Parathyroid adenoma (tissue), 2 donors: ENCODE results near the gene GPC5.

Experiments used
- H2AFZ ChIP-seq: fragments of 300-600 bp; sonication (generic); one replicate; pipeline ENCODE4 v1.7.0; 2017; ENCODE audit warnings: antibody characterized with exemption, mild to moderate bottlenecking
- H3K27ac ChIP-seq: fragments of 300-600 bp; sonication (generic); one replicate; pipeline ENCODE4 v1.7.0; 2017
- H3K27me3 ChIP-seq: fragments of 300-600 bp; sonication (generic); one replicate; pipeline ENCODE4 v1.7.0; 2017; ENCODE audit warnings: low read length; ENCODE audit not compliant: control insufficient read depth, insufficient read depth
- H3K36me3 ChIP-seq: fragments of 300-600 bp; sonication (generic); one replicate; pipeline ENCODE4 v1.7.0; 2017; ENCODE audit warnings: low read length; ENCODE audit not compliant: control insufficient read depth, insufficient read depth
- H3K4me1 ChIP-seq: fragments of 300-600 bp; sonication (generic); one replicate; pipeline ENCODE4 v1.7.0; 2017; ENCODE audit warnings: control low read depth
- H3K4me2 ChIP-seq: fragments of 300-600 bp; sonication (generic); one replicate; pipeline ENCODE4 v1.7.0; 2017; ENCODE audit warnings: low read length
- H3K4me3 ChIP-seq: fragments of 300-600 bp; sonication (generic); one replicate; pipeline ENCODE4 v1.7.0; 2017; ENCODE audit warnings: low read depth, low read length
- H3K79me2 ChIP-seq: fragments of 300-600 bp; sonication (generic); one replicate; pipeline ENCODE4 v1.7.0; 2017; ENCODE audit warnings: control low read depth
- H3K9ac ChIP-seq: fragments of 300-600 bp; sonication (generic); one replicate; pipeline ENCODE4 v1.7.0; 2017; ENCODE audit warnings: mild to moderate bottlenecking
- H3K9me3 ChIP-seq: fragments of 300-600 bp; sonication (generic); one replicate; pipeline ENCODE4 v1.7.0; 2017; ENCODE audit warnings: low read length; ENCODE audit not compliant: control insufficient read depth
- CTCF ChIP-seq: fragments of 300-600 bp; sonication (generic); IDR thresholded peaks from one replicate; pipeline ENCODE4 v1.7.0; 2017; ENCODE audit warnings: antibody characterized with exemption, mild to moderate bottlenecking
- donor health status: primary hyperparathyroidism.

GPC5 gene

GRCh38 chr13:92547266-92547665 is 1148.8 kb downstream of the GPC5 start:
- H3K79me2 ChIP-seq: no peaks in the 10 kb centered on the region
- no peaks in the 10 kb centered on the region for H3K36me3 ChIP-seq
- H3K4me2 ChIP-seq: no peak overlapping the region
- no peak overlapping the region for H3K27ac ChIP-seq
- no peak overlapping the region for H2AFZ ChIP-seq
- H3K27me3 ChIP-seq: no peaks in the 10 kb centered on the region
- H3K9me3 ChIP-seq: no peaks in the 10 kb centered on the region
- H3K4me1 ChIP-seq: no peaks in the 10 kb centered on the region
- TF ChIP-seq CTCF: no peak
- no peak overlapping the region for H3K4me3 ChIP-seq
- no peak overlapping the region for H3K9ac ChIP-seq

- H3K4me1 ChIP-seq: no peaks in the 10 kb centered on the region
- H3K27me3 ChIP-seq: no peaks in the 10 kb centered on the region
- no peak overlapping the region for H3K27ac ChIP-seq
Measured at GRCh38 chr13:92549276-92549675, 1150.9 kb downstream of the GPC5 start.

GRCh38 chr13:92553470-92554114 is 1155.2 kb downstream of the GPC5 start:
- no peak overlapping the region for H3K27ac ChIP-seq
- no peaks in the 10 kb centered on the region for H3K9me3 ChIP-seq
- no peak for TF ChIP-seq CTCF
- H3K27me3 ChIP-seq: no peaks in the 10 kb centered on the region
- no peaks in the 10 kb centered on the region for H3K79me2 ChIP-seq
- no peaks in the 10 kb centered on the region for H3K4me1 ChIP-seq
- no peak overlapping the region for H3K4me2 ChIP-seq
- no peak overlapping the region for H2AFZ ChIP-seq
- H3K36me3 ChIP-seq: no peaks in the 10 kb centered on the region
- H3K9ac ChIP-seq: no peak overlapping the region
- no peak overlapping the region for H3K4me3 ChIP-seq

More at GRCh38 chr13:92549276-92549675, 1150.9 kb downstream of the GPC5 start:
- no peaks in the 10 kb centered on the region for H3K36me3 ChIP-seq
- no peaks in the 10 kb centered on the region for H3K79me2 ChIP-seq
- no peak overlapping the region for H2AFZ ChIP-seq
- H3K9me3 ChIP-seq: no peaks in the 10 kb centered on the region
- no peak overlapping the region for H3K4me3 ChIP-seq
- H3K4me2 ChIP-seq: no peak overlapping the region
- no peak overlapping the region for H3K9ac ChIP-seq
- no peak for TF ChIP-seq CTCF

- no peak for TF ChIP-seq CTCF
- Histone ChIP-seq H3K4me3 (no peak overlapping the region), H3K27me3 (no peaks in the 10 kb centered on the region), H2AFZ (no peak overlapping the region), H3K27ac (no peak overlapping the region), H3K36me3 (no peaks in the 10 kb centered on the region), H3K4me2 (no peak overlapping the region), H3K9ac (no peak overlapping the region), H3K4me1 (no peaks in the 10 kb centered on the region), H3K79me2 (no peaks in the 10 kb centered on the region), H3K9me3 (no peaks in the 10 kb centered on the region)
Measured at GRCh38 chr13:92560883-92561282, 1162.5 kb downstream of the GPC5 start.

- Histone ChIP-seq H3K36me3 (no peaks in the 10 kb centered on the region), H3K9me3 (no peaks in the 10 kb centered on the region), H3K27ac (no peak overlapping the region), H3K4me3 (no peak overlapping the region), H3K27me3 (no peaks in the 10 kb centered on the region), H3K4me2 (no peak overlapping the region), H3K79me2 (no peaks in the 10 kb centered on the region), H3K4me1 (no peaks in the 10 kb centered on the region), H2AFZ (no peak overlapping the region), H3K9ac (no peak overlapping the region)
- TF ChIP-seq CTCF: no peak
Measured at GRCh38 chr13:92564942-92565341, 1166.5 kb downstream of the GPC5 start.
